H9 (cell line): ENCODE measurements around the gene RHBDD3. TPM values are rescaled to one million over a fixed set of nuclear protein-coding genes. Genes with fewer than 3 reads are reported as not detected.

Experiments used
- DNase-seq: peaks from one replicate; pipeline ENCODE4 v3.0.0-alpha.2; 2017
- H2AFZ ChIP-seq: one replicate; pipeline ENCODE4 v1.6.1; 2013; ENCODE audit warnings: mild to moderate bottlenecking, low read length, control low read depth, moderate library complexity
- H2AK5ac ChIP-seq: 2 replicates; pipeline ENCODE4 v1.6.1; 2013; ENCODE audit warnings: low read length, control low read depth, mixed read lengths; ENCODE audit not compliant: insufficient read length
- H2BK120ac ChIP-seq: one replicate; pipeline ENCODE4 v1.6.1; 2013; ENCODE audit warnings: low read depth, mild to moderate bottlenecking, low read length, control low read depth, inconsistent platforms; ENCODE audit not compliant: poor library complexity, severe bottlenecking
- H2BK12ac ChIP-seq: 2 replicates; pipeline ENCODE4 v1.6.1; 2013; ENCODE audit warnings: low read length, control low read depth, mixed read lengths, low read depth; ENCODE audit not compliant: insufficient read length
- H2BK15ac ChIP-seq: 2 replicates; pipeline ENCODE4 v1.6.1; 2013; ENCODE audit warnings: low read depth, low read length, control low read depth
- H2BK20ac ChIP-seq: one replicate; pipeline ENCODE4 v1.6.1; 2013; ENCODE audit warnings: low read depth, mild to moderate bottlenecking, low read length, control low read depth, inconsistent platforms; ENCODE audit not compliant: poor library complexity, severe bottlenecking
- H2BK5ac ChIP-seq: 2 replicates; pipeline ENCODE4 v1.6.1; 2013; ENCODE audit warnings: low read length, control low read depth, mixed read lengths; ENCODE audit not compliant: insufficient read length
- H3K14ac ChIP-seq: 2 replicates; pipeline ENCODE4 v1.6.1; 2013; ENCODE audit warnings: low read length, control low read depth; ENCODE audit not compliant: insufficient read depth
- H3K18ac ChIP-seq: 2 replicates; pipeline ENCODE4 v1.6.1; 2013; ENCODE audit warnings: low read depth, mild to moderate bottlenecking, mixed read lengths, low read length, control low read depth; ENCODE audit not compliant: insufficient read length
- H3K23ac ChIP-seq: 2 replicates; pipeline ENCODE4 v1.6.1; 2013; ENCODE audit warnings: low read length, control low read depth, mixed read lengths, low read depth; ENCODE audit not compliant: insufficient read length
- H3K23me2 ChIP-seq: 2 replicates; pipeline ENCODE4 v1.6.1; 2013; ENCODE audit warnings: low read depth, mild to moderate bottlenecking, mixed read lengths, low read length, control low read depth; ENCODE audit not compliant: insufficient read length, poor library complexity, severe bottlenecking
- H3K27ac ChIP-seq: 2 replicates; pipeline ENCODE4 v1.5.1; 2013; ENCODE audit warnings: low read length, control low read depth, mixed read lengths, low read depth; ENCODE audit not compliant: insufficient read length
- H3K27me3 ChIP-seq: 2 replicates; pipeline ENCODE4 v1.6.1; 2013; ENCODE audit warnings: low read length, control low read depth, inconsistent platforms; ENCODE audit not compliant: insufficient read depth
- H3K4ac ChIP-seq: 2 replicates; pipeline ENCODE4 v1.6.1; 2013; ENCODE audit warnings: low read depth, mild to moderate bottlenecking, control low read depth, inconsistent platforms, low read length, moderate library complexity
- H3K4me1 ChIP-seq: 2 replicates; pipeline ENCODE4 v1.6.1; 2013; ENCODE audit warnings: low read length, control low read depth, inconsistent platforms; ENCODE audit not compliant: insufficient read depth
- H3K4me2 ChIP-seq: 2 replicates; pipeline ENCODE4 v1.6.1; 2013; ENCODE audit warnings: low read length, control low read depth, mixed read lengths; ENCODE audit not compliant: insufficient read length, insufficient read depth
- H3K56ac ChIP-seq: 2 replicates; pipeline ENCODE4 v1.6.1; 2013; ENCODE audit warnings: low read depth, mild to moderate bottlenecking, mixed read lengths, low read length, control low read depth; ENCODE audit not compliant: insufficient read length
- H3K79me1 ChIP-seq: 2 replicates; pipeline ENCODE4 v1.6.1; 2013; ENCODE audit warnings: low read depth, mild to moderate bottlenecking, moderate library complexity, low read length, control low read depth, inconsistent platforms; ENCODE audit not compliant: insufficient read depth, poor library complexity, severe bottlenecking
- H3K79me2 ChIP-seq: 2 replicates; pipeline ENCODE4 v1.6.1; 2013; ENCODE audit warnings: low read length, control low read depth, inconsistent platforms; ENCODE audit not compliant: insufficient read depth
- H3K9ac ChIP-seq: 2 replicates; pipeline ENCODE4 v1.6.1; 2013; ENCODE audit warnings: low read length, control low read depth, mixed read lengths; ENCODE audit not compliant: insufficient read length; ENCODE audit errors: extremely low read depth
- H3K9me3 ChIP-seq: one replicate; pipeline ENCODE4 v1.6.1; 2013; ENCODE audit warnings: low read depth, low read length, inconsistent platforms; ENCODE audit not compliant: control insufficient read depth
- H3T11ph ChIP-seq: one replicate; pipeline ENCODE4 v1.6.1; 2013; ENCODE audit warnings: mild to moderate bottlenecking, low read length, control low read depth, inconsistent platforms
- H4K20me1 ChIP-seq: one replicate; pipeline ENCODE4 v1.6.1; 2013; ENCODE audit not compliant: control insufficient read depth, insufficient read length, insufficient read depth
- H4K5ac ChIP-seq: 2 replicates; pipeline ENCODE4 v1.6.1; 2013; ENCODE audit warnings: low read depth, mild to moderate bottlenecking, mixed read lengths, low read length, control low read depth; ENCODE audit not compliant: insufficient read length
- H4K8ac ChIP-seq: replicated peaks from 2 replicates; pipeline ENCODE4 v1.6.1; 2013; ENCODE audit warnings: low read length, control low read depth, mixed read lengths, low read depth; ENCODE audit not compliant: insufficient read length
- H4K91ac ChIP-seq: 2 replicates; pipeline ENCODE4 v1.6.1; 2013; ENCODE audit warnings: low read depth, mild to moderate bottlenecking, moderate library complexity, mixed read lengths, low read length, control low read depth; ENCODE audit not compliant: insufficient read length
- H3K27ac Mint-ChIP-seq, 3 experiments: 2 replicates in 2 of 3; 3 replicates in 1 of 3; pipeline ENCODE4 v1.8.0; 2020 to 2021; ENCODE audit warnings: mixed read lengths in 3 of 3, mild to moderate bottlenecking in 1 of 3, moderate library complexity in 1 of 3
- H3K27me3 Mint-ChIP-seq: 2 replicates; pipeline ENCODE4 v1.8.0; 2021; ENCODE audit warnings: low read depth, mild to moderate bottlenecking, moderate library complexity, mixed read lengths
- H3K36me3 Mint-ChIP-seq, 3 experiments: 2 replicates in 2 of 3; 3 replicates in 1 of 3; pipeline ENCODE4 v1.8.0; 2020 to 2021; ENCODE audit warnings: low read depth in 3 of 3, mixed read lengths in 3 of 3; ENCODE audit not compliant: insufficient read depth in 1 of 3
- H3K4me1 Mint-ChIP-seq, 2 experiments: 2 replicates each; pipeline ENCODE4 v1.8.0; 2020; ENCODE audit warnings: mixed read lengths in 2 of 2
- H3K4me3 Mint-ChIP-seq, 2 experiments: 2 replicates in 1 of 2; 3 replicates in 1 of 2; pipeline ENCODE4 v1.8.0; 2020 to 2021; ENCODE audit warnings: mild to moderate bottlenecking in 2 of 2, mixed read lengths in 2 of 2, moderate library complexity in 1 of 2
- H3K9me3 Mint-ChIP-seq, 2 experiments: 2 replicates in 1 of 2; 3 replicates in 1 of 2; pipeline ENCODE4 v1.8.0; 2020; ENCODE audit warnings: mild to moderate bottlenecking in 2 of 2, mixed read lengths in 2 of 2, moderate library complexity in 1 of 2
- WGBS: extraction: QIAGEN DNeasy Blood & Tissue Kit; methylation state at CpG from one replicate; pipeline ENCODE4 v1.1.7; 2013; ENCODE audit warnings: missing lambda C conversion rate, low lambda C conversion rate, mixed read lengths; ENCODE audit not compliant: insufficient read length; ENCODE audit errors: extremely low coverage; 5-methylcytosine and 5-hydroxymethylcytosine counted together
- total RNA-seq: library from RNA; stranded (reverse); gene quantifications from 2 replicates; pipeline ENCODE4 v1.2.1, GENCODE V29; 2021
- TF ChIP-seq, protein P1 (sequence below): fragments of 200-600 bp; sonication (generic); conservative IDR thresholded peaks from 3 replicates; pipeline ENCODE4 v1.8.0; 2021; ENCODE audit warnings: antibody characterized with exemption, mild to moderate bottlenecking

Gene RHBDD3
- total RNA-seq, 1 experiment from 2014 or later = 99.7 TPM

DNA sequence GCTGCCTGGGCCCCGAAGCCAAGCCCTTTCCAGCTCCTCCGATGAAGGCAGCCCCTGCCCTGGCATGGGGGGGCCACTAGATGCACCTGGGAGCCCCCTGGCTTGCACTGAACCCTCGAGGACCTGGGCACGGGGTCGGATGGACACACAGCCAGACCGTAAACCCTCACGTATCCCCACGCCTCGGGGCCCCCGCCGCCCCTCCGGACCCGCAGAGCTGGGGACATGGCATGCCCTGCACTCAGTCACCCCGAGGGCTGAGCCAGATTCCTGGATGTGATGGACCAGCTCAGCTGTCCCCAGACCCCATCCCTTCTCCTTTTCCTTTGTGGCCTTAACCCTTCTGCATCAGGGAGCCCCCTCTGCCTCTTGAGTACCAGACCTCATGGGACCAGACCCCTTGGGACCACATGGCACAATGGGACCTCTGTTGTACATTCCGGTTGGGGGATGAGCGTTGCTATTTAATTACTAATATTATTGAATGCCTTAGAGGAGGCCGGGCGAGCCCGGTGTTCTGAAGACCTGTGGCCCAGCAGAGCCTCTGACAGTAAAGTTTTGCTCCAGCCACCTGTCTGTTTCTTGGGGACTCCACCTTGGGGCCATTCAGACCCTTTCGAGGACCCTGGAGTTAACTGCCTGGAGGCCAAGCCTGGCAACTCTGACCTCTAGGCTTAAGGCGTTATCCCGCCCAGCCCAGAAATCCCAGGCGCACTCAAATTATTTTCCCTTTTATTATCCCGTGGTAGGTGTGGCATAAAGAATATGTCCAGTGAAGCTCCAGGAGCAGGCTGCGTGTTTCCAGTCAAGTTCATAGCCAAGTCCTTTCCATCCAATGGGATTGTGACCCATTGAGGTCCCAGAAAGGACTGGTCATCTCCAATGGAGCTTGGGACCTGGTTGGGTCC is 44.7 kb upstream of the RHBDD3 start:
- H3K27me3 Mint-ChIP-seq = peaks cover 52% of the 10 kb centered on the region
- H3K14ac ChIP-seq = no peak overlapping the region; the same call in 1 of the 2 replicates

More for the DNA sequence above, 44.7 kb upstream of the RHBDD3 start:
- no peak overlapping the region for H2BK5ac ChIP-seq
- Mint-ChIP-seq H3K4me3 (no peak overlapping the region; a peak in 1 of 5 replicates), H3K9me3 (peaks cover 5 to 17% of the 10 kb centered on the region in 2 experiments; a peak in 4 of 5 replicates), H3K4me1 (peaks cover 16 to 28% of the 10 kb centered on the region in 2 experiments), H3K27ac (no peak overlapping the region), H3K36me3 (peaks cover 0 to 5% (median 2%) of the 10 kb centered on the region in 3 experiments; a peak in 3 of 7 replicates)
- H3K79me1 ChIP-seq = no peaks in the 10 kb centered on the region
- no peak for DNase-seq
- WGBS = no CpG with 5 or more reads among the region's 25 CpGs
- H4K5ac ChIP-seq = no peak overlapping the region
- no peaks in the 10 kb centered on the region for H3K9me3 ChIP-seq
- H3K79me2 ChIP-seq = no peaks in the 10 kb centered on the region
- H3K56ac ChIP-seq = no peak overlapping the region
- H3K27me3 ChIP-seq = peaks cover 33% of the 10 kb centered on the region
- H2BK15ac ChIP-seq = no peak overlapping the region
- no peak overlapping the region for H2BK120ac ChIP-seq
- H4K8ac ChIP-seq = no peak overlapping the region
- no peak overlapping the region for H3K27ac ChIP-seq
- no peak overlapping the region for H3T11ph ChIP-seq
- peaks cover 4% of the 10 kb centered on the region for H3K23me2 ChIP-seq
- no peak overlapping the region for H3K9ac ChIP-seq
- H3K4me1 ChIP-seq = no peaks in the 10 kb centered on the region
- H2BK12ac ChIP-seq = no peak overlapping the region
- no peak overlapping the region for H4K91ac ChIP-seq
- H3K4ac ChIP-seq = no peak overlapping the region
- H2BK20ac ChIP-seq = no peak overlapping the region
- no peak overlapping the region for H2AFZ ChIP-seq
- H3K4me2 ChIP-seq = no peak overlapping the region
- TF ChIP-seq, protein P1, sequence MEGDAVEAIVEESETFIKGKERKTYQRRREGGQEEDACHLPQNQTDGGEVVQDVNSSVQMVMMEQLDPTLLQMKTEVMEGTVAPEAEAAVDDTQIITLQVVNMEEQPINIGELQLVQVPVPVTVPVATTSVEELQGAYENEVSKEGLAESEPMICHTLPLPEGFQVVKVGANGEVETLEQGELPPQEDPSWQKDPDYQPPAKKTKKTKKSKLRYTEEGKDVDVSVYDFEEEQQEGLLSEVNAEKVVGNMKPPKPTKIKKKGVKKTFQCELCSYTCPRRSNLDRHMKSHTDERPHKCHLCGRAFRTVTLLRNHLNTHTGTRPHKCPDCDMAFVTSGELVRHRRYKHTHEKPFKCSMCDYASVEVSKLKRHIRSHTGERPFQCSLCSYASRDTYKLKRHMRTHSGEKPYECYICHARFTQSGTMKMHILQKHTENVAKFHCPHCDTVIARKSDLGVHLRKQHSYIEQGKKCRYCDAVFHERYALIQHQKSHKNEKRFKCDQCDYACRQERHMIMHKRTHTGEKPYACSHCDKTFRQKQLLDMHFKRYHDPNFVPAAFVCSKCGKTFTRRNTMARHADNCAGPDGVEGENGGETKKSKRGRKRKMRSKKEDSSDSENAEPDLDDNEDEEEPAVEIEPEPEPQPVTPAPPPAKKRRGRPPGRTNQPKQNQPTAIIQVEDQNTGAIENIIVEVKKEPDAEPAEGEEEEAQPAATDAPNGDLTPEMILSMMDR = no peak
- H4K20me1 ChIP-seq = no peaks in the 10 kb centered on the region
- H2AK5ac ChIP-seq = no peak overlapping the region
- H3K18ac ChIP-seq = no peak overlapping the region
- H3K23ac ChIP-seq = no peak overlapping the region
